ENCODE results near the gene MSI2.

The MSI2 gene

DNA sequence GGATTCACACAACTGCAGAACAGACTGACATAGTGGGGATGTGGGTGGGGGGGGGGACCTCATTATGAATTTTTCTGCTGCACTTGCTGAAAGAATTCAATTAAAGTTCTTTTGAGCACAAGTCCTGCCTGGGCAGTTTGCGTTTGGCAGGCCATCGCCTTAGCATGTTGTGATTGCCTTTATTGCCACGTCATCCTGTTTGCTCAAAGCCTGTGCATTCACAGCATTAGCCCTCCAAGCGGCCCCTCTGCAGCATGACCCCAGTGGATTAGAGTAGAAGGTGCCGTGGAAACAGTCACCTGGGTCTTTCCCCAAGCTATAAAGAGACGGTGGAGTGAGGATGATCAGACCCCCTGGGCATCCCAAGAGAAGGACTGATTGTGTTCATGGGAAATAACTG is 17.2 kb downstream of the MSI2 start:
- no peak for DNase-seq

DNA sequence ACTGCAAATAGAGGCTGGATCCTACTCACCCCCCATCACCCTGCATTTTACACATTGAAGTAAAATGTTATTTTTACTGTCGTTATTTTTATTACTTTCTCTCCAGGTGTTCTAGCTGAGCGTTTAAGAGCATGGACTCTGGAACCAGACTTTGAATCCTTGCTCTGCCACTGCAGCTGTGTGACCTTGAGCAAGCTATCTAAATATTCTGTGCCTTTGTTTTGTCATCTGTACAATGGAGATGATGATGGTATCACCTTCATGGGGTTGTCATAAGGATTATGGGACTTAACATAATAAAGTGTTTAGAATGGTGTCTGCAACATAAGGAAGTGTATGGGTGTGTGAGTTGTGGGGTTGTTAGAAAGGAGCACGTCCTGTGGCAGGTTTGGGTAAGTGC is 17.8 kb downstream of the MSI2 start:
- no peak for DNase-seq

DNA sequence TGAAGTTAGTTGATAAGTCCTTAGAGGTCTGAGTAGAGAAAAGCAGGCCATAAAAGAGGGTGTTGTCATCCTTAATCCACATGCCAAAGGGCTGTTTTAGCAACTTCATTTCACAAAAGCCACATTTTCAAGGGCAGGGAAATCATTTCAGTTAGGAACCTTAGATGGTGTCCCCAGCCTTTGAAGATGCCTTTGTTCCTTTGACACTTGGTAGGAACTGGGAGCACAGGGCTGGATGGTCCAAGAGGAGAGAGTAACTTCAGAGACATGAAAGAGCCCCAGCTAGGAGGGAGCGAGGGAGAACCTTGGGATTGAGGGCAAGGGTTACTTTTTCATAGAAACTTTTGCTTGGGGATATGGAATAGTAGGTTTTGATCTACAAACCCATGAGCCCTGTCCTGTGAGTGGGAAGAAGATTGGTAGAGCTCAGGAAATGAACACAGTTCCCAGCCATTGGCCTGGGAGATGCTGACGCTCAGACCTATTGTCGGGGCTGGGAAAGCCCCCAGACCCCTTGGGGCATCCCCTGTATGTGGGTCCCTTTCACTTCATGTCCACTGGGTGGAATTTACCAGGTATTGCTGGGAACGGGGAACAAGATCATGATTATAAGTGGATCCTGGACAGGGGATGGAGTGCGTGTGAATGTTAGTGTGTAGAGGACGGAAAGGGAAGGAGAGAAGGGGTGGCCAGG is 18.9 kb downstream of the MSI2 start:
- no peak for DNase-seq

DNA sequence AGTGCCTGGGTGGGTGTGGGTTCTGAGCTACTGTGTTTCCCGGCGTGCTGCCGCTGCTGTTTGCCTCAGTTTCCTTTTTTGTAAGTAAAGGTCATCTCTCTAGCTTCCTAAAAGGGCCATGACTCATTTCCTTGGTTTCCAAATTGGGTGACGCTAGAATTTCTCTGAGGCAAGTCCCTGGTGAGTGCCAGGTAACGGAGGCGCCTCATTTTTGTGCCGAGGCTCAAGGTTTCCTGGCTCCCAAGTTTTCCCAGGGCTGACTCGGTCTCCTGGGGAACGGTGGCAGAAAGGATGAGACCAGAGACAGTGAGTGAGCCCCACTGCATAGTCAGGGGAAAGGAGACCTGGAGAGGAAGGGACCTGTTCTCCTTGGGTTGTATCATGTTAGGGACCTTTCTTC is 20.3 kb downstream of the MSI2 start:
- no peak for DNase-seq

DNA sequence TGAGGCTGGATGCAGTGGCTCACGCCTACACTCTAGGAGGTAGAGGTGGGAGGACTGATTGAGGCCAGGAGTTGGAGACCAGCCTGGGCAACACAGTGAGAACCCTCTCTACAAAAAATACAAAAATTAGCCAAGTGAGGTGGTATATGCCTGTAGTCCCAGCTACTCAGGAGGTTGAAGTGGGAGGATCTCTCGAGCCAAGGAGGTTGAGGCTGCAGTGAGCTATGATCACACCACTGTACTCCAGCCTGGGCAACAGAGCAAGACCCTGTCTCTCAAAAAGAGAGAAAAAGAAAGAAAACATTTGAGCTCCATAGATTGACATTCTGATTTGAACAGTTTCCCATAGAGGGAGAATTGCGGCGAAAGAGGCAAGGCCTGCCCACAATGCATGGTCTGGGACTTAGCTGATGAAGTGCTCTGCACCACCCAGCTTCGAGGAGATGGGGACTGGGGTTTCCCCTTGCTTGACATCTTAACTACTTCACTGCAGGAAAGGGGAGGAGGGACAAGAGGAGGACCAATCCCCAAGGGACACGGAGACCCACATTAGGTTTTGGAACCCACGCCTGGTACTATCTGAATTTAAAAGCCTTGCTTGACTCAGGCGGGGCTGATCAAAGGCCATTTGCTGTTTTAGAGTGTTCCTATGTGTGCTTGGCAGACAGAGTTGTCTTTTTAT is 21.7 kb downstream of the MSI2 start:
- DNase-seq: no peak

DNA sequence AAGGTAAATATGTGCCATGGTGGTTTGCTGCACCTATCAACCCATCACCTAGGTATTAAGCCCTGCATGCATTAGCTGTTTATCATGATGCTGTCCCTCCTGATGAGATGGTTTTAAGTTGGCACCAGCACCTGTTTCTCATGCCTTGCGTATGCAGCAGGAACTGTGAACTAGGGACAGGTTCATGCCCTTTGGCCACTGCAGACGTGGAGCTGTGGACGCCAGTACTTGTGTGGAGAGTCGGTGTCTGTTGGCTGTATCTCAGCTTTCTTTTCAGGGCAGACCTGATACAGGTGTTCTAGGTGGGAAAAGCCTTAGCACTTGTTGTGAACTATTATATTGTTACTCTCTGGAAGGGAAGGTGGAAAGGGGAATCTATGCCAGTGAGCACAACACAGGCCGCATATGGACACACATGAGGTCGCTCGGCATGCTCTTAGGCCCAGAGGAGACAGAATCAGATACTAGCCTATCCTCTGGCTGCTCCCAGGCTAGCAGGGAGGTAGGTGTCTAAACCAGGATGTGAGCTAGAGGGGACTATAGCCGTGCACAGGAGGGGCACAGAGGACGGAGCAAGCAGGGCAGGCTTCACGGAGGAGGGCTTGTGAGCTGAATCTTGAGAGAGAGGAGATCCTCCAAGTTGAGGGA is 22.5 kb downstream of the MSI2 start:
- DNase-seq: no peak

DNA sequence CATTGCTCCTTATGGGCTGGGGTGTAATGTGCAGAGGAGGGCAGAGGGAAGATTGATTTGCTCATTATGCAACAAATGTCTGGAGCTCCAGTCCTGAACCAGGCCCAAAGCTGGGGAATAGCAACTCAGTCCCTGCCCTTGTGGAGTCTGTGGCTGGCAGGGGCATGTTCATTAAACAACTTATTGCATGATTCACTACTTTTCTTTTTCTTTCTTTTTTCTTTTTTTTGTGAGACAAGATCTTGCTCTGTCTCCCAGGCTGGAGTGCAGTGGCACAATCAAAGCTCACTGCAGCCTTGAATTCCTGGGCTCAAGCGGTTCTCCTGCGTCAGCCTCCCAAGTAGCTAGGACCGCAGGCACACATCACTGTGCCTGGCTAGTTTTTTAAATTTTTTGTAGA is 23.1 kb downstream of the MSI2 start:
- no peak for DNase-seq

DNA sequence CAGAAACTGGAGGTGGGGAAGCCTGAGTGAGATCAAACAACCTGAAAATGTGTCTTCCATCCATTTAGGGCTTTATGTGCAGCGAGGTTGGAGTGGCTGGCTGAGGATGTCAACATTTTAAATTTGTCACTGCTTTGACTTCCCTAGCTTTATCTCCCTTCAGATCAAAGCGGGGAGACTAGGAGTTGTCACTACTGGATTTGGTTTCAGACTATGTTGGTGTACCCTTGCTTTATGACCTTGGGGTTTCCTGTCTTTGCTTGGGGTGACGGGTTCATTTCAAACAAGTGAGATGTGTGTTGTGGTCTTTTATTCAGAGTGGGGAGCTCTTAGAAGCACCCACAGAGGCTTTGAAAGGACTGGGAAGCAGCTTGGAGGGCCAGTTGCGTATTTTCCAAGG is 25.6 kb downstream of the MSI2 start:
- DNase-seq: no peak

DNA sequence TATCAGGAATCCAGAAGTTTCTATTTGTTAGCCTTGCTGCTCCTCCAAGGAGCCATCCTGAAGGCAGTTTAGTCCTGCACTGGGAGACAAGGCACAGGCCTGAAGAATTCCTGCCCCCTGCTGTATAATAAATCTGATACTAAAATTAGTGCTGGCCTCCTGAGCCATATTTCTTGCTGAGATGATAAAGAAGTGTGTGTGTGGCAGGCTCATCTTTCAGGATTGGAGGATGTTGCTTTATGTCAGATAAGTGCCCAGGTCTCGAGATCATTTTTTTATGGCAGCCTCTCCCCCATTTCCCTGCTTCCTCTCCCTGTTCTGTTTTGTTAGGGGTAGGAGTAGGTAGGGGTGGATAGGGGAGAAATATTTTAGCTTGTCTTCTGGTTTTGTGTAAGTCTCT is 26.0 kb downstream of the MSI2 start:
- no peak for DNase-seq

DNA sequence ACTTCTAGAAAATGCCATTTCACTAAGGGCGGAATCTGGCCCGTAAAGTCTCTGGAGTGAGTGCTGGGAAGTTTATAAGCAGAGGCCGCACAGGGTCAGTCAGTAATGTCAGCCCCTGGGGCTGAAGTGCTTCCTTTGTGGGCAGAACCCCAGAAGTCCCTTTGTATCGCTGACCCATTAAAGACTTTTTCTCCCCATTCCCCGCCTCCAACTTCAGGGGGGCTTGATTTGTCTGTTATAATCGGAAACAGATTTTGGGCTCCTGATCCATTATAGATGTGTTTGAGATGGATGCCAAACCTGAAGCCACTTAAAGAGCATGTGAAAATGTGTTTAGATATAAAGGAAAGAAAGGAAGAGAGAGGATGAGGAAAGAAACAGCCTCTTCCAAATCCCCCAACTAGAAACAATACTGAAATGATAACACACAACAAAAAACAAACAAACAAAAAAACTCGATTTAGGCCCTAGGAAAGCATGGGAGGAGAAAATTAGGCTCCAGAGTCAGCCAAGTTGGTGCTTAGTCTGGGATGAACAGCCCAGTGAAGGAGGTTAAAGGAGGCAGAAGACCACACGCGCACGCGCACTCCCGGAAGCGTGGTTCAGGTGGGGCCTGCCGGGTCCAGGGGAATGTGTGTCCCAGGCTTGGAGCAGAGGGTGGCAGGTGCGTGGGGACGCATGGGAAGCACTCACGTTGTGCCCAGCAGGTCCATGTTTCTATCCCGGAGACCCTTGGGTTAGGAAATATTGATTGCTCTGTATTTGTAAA is 27.1 kb downstream of the MSI2 start:
- no peak for DNase-seq

DNA sequence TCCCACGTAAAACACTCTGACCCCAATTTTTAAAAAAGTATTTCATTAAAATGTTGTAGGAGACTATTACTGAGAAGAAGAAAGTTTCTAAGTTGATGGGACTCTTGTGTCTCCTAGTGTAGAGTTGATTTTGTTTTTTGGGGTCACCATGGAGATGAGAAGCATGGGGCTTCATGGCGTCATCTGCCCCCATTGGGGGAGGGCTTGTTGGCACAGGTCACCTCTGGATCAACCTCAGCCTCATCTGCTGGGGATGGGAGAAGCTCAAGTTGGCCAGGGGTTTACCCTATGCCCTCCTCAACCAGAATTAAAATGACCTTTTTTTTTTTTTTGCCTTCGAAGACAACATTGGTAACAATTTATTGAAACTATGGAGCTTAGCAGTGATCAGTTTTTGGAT is 28.3 kb downstream of the MSI2 start:
- DNase-seq: no peak

DNA sequence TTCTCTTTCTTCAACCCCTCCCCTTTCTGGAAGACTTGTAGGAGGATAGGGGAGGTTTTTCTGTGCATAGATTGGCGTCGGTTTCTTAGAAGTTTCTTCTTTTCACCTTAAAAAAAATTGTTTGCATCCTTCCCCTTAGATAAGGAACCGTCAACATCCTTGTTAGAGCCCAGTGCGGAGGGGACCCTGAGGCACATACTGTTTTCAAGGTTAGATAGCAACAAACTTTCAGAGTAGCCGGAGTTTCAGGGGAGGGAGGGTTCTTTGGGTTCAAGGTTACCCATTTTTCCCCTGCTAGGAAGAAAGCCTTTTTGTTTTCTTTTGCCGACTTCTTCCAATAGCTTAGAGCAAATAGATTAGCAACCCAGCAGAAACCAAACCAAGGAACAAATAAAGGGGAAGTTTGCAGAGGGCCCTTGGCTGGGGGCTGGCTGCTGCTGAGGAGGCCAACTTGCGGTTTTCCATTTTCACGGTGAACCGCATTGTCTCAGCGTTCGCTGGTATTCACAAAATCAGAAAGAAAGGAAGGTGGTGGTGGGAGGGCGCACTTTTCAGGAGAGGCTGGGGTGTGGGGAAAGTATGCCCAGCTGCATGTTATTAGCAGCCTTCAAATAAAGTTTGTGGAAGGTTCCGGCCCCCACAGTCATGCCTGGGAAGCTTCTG is 28.8 kb downstream of the MSI2 start:
- no peak for DNase-seq

DNA sequence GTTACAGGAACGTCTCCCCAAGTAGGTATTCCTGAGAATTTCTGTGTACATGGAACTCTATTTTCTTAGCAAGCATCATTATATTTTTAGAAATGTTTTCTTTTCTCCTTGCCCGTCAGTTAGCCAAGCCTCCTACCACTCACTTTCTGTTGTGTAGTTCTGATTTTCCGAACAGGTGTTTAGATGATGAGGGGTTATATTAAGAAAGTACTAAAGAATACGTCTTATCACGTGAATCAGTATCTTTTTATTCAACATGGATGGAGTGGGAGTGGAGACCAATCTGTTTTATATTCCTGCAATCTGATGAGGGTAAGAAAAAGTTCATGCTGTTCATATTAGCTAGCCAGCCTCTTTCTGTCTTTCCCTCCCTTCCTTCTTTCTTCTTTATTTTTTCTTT is 29.4 kb downstream of the MSI2 start:
- no peak for DNase-seq

DNA sequence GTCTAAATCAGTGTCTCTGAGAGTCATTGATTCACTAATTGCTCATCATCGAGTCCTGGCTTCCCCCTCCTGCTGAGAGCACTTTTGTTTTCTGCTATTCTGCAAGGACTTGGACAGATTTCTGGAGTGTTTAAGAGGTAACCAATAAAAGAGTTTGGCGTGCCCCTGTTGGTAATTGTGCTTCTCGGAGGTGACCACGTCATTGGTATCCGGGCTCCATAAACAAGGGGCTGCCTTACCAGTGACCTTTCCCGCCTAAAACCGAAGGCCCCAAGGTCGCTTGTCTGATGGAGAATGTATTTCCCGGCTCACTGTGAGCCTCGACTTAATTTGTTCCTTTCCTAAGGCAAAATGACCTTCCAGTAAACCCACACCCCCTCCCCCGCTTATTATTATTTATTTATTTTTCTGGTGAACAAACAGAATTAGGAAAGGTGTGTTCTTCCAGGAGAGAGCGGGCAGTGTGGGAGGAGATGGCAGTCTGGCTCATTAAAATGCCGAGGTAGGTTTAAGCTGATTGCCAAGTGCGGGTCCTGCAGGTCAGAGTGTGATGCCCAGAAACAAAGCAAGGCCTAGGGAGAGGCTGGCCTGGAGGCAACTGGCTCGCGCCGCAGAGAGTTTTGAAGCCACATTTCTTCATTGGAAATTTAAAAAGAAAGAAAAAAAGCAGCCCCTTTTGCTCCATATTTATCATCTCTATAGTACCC is 30.2 kb downstream of the MSI2 start:
- no peak for DNase-seq

DNA sequence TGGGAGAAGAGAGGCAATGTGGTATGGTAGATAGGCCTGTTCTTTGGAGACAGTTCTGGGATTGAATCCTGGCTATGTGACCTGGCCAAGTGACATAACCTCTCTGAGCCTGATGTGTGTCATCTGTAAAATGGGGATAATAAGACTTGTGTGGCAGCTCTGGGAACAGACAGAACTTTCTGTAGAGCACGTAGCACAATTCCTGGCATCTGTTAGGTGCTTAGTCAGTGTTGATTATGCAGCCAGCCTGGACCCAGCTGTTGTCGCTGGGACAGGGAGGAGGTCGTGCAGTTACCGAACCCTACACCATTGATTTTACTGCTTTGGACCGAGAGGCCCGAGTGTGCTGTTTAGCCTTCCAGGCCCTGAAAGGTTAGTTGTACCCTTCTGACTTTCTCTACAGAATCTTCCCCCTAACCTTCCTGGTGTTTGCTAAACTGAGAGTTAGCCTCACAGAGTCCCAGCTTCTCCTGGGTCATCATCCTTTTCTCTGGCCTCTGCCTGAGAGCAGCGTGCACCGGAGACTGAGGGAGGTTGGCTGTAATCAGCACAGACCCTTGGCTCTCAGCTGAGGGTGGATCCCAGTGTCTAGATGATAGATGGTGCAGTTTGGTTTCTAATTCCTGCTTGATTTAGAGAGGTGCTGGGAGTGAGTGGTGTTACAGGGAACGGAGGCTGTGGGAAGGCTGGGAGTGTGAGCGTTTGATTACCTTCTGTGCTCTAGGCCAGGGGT is 31.9 kb downstream of the MSI2 start:
- DNase-seq: no peak

DNA sequence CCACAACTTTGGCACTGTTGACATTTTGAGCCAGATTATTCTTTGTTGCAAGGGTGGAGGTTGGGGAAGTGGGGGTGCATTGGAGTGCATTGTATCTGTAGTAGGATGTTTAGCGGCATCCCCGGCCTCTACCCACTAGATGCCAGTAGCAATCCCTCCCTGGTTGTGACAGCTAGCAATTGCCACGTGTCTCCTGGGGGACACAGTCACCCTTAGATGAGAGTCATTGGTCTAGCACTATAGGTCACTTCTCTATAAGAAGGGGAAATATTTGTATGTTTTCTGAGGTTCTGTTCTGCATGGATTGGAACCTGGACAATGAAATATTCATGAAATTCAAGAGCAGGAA is 32.4 kb downstream of the MSI2 start:
- no peak for DNase-seq

DNA sequence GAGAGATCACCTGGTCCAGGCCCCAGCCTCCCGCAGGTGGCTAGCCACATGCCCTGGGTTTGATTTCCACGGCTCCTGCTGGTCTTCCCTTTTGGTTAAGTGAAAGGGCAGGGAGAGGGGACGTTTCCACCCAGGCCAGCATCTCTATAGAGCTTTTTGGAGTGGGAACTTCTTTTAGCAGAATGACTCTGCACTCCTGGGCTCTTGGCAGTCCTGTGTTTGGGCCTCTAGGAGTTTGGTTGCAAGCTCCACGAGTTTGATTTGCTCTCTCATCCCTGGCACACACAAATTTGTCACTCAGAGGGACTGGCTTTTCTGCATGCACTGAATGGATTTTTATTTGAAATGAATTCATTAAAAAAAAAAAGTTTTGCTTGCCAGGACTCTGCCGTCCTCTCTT is 32.8 kb downstream of the MSI2 start:
- DNase-seq: no peak

DNA sequence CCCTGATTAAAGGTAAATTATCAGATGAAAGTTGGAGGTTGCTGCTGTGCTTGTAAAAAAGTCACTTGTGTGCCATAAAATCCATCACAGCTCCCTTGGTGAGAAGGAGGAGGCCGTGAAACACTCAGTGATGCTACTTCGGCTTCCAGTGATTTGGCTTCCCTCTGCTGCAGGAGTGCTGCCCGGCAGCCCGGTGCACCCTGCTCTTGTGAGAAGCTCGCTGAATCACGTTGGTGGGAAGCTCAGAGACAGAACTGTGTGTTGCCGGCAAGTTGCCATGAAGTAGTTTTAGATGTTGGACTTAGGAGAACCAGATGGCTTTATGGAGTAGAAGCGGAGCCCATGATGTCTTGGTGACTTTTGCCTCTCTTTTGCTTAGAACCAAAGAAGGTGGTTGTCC is 33.3 kb downstream of the MSI2 start:
- DNase-seq: no peak

DNA sequence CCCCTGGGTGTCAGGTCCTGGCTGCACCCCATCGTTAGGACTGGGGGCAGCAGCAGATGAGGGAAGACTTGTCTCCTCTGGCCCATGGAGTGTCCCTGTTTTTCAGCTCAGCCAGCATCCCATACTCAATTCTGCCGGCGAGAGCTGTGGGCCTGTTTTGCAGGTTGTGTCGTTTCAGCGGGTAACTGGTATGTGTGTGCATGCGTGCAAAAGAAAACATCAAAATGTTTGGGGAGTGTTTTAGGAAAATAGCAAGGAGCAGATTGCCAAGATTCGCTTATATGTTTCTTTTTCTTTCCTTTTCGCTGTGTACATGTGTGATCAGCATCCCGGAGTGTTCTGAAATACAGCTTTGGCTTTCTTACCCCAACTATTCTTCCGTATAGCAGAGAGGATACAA is 34.7 kb downstream of the MSI2 start:
- no peak for DNase-seq

DNA sequence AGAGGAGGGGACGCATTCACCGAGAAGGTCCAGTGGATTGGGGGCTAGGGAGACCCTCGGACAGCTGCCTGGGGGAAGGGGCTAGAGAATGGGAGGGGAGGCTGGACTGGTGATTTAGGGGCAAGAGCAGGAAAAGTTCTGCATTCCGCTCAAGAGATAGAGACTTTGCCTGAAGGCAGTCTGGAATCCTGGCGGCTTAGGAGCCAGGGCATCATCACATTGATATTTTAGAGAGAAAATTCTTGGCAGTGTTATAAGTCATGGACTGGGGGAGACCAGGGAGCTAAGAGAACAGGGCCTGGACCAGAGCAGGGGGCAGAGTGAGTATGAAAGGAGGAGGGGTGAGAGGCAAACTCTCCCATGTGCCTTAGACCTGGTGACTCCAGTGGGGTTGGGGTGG is 35.8 kb downstream of the MSI2 start:
- no peak for DNase-seq

DNA sequence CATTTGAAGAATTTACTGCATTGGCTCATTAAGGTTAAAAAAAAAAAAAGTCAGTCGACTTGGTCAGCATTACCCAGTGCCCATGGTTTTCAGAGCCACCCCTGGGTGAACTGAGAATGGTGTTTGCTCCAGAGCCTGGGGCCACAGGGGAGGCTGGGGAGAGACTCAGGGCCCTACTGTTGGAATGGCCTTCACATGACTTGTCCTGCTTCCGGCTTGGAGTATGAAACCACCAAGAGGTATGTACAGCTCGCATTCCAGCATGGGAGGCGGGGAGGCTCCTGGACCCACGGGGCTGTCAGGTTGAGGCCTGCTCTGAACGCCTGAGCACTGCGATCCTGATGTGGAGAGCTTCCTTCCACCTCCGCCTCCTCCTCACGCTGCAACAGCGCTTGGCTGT is 36.8 kb downstream of the MSI2 start:
- DNase-seq: no peak

DNA sequence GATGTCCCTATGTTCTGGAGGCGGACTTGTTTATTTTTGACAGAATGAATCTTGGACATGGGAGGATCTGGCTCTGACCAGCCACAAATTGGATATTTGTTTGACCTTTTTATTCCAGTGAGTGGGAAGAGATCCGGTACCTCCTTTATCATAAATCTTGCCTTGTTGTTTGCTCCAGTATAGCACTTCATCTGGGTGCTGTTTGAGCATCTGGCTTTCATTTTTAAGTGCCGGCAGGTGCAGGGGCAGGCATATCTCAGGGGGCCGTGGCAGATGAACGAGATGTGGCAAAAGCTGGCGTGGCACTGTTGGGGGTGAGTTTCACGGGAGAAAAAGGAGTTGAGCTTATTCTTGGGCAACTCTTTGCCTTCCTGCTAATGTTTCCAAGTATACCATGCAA is 37.8 kb downstream of the MSI2 start:
- DNase-seq: no peak

Measured in NCI-H446 (cell line).